SIG-M5 treated with dmso at 0.1 percent for 504 hours (cell line): ENCODE measurements around the gene CEP295NL.
"Not testable (repeated sequence)": the region's sequence is repeated elsewhere in the genome, so short reads cannot be mapped to it uniquely, and the experiment has no call there.

Source experiments
- DNase-seq: peaks from one replicate; lab custom pipeline; 2025; ENCODE audit not compliant: unreplicated experiment; lab: John Stamatoyannopoulos, UW

The CEP295NL gene

GRCh38 chr17:78910497-78911284, 7.7 kb upstream of the CEP295NL start:
- DNase-seq: peak; percentile 87

- DNase-seq: no peak
Observed at GRCh38 chr17:78908426-78908825, 5.4 kb upstream of the CEP295NL start.

GRCh38 chr17:78905541-78905940, 2.5 kb upstream of the CEP295NL start:
- DNase-seq: no peak

- DNase-seq: no peak
Observed at GRCh38 chr17:78905116-78905515, 2.1 kb upstream of the CEP295NL start.

GRCh38 chr17:78904371-78904770, 1.4 kb upstream of the CEP295NL start:
- DNase-seq: no peak

- DNase-seq: not testable (repeated sequence)
Observed at GRCh38 chr17:78902231-78902630, 770 bp downstream of the CEP295NL start.

- no peak for DNase-seq
Observed at GRCh38 chr17:78901806-78902205, 1.2 kb downstream of the CEP295NL start.

- DNase-seq: no peak
Observed at GRCh38 chr17:78900816-78901215, 2.2 kb downstream of the CEP295NL start.

- no peak for DNase-seq
Observed at GRCh38 chr17:78899361-78900260, 3.4 kb downstream of the CEP295NL start.

GRCh38 chr17:78898947-78899346, 4.1 kb downstream of the CEP295NL start:
- no peak for DNase-seq

- DNase-seq: no peak
Observed at GRCh38 chr17:78898075-78898836, 4.7 kb downstream of the CEP295NL start.

GRCh38 chr17:78897664-78898047, 5.3 kb downstream of the CEP295NL start:
- no peak for DNase-seq

GRCh38 chr17:78896834-78897663, 6.0 kb downstream of the CEP295NL start:
- DNase-seq: no peak

- DNase-seq: no peak
Observed at GRCh38 chr17:78896091-78896833, 6.7 kb downstream of the CEP295NL start.

- no peak for DNase-seq
Observed at GRCh38 chr17:78895322-78895721, 7.7 kb downstream of the CEP295NL start.

GRCh38 chr17:78893684-78894083, 9.3 kb downstream of the CEP295NL start:
- DNase-seq: no peak

- DNase-seq: peak; percentile 68
Observed at GRCh38 chr17:78892936-78893379, 10.0 kb downstream of the CEP295NL start.

- DNase-seq: no peak
Observed at GRCh38 chr17:78892520-78892919, 10.5 kb downstream of the CEP295NL start.

GRCh38 chr17:78892062-78892456, 10.9 kb downstream of the CEP295NL start:
- no peak for DNase-seq
